GM12878 (cell line): ENCODE results near the gene TOM1L2. TPM values are rescaled to one million over a fixed set of nuclear protein-coding genes. Genes with fewer than 3 reads are reported as not detected.

Experiments used
- ATAC-seq: fragments of 200-7000 bp; cut with Tn5 transposase; 3 replicates; pipeline ENCODE4 v1.9.1; 2020; ENCODE audit warnings: mild to moderate bottlenecking, moderate library complexity
- BruUV-seq: library from RNA; stranded (reverse); fragments of 400-500 nt; replicated peaks from 2 replicates; lab custom pipeline; 2021; lab: Mats Ljungman, UMichigan
- CTCF ChIA-PET: fragments of 300-600 bp; sonication (Branson Sonifier 250); formaldehyde crosslinking; extraction: SDS; loops from one replicate; lab custom pipeline; 2021; ENCODE audit warnings: inconsistent platforms; lab: Yijun Ruan, JAX
- POLR2A ChIA-PET: fragments of 350-600 bp; formaldehyde crosslinking; extraction: SDS; loops from one replicate; lab custom pipeline; 2021; ENCODE audit warnings: inconsistent platforms; lab: Charles Lee
- RAD21 ChIA-PET: fragments of 300-600 bp; sonication (Branson Sonifier 250); formaldehyde crosslinking; loops from one replicate; lab custom pipeline; 2023; ENCODE audit warnings: antibody characterized with exemption; ENCODE audit not compliant: unreplicated experiment; lab: Charles Lee
- SMC1A ChIA-PET: fragments of 300-600 bp; sonication (Branson Sonifier 250); formaldehyde crosslinking; loops from one replicate; lab custom pipeline; 2023; ENCODE audit not compliant: unreplicated experiment, uncharacterized antibody; lab: Charles Lee
- DNase-seq: peaks from one replicate; pipeline ENCODE4 v3.0.0-alpha.2; 2011; ENCODE audit warnings: low read depth, low spot score
- FAIRE-seq: peaks from 3 replicates; lab custom pipeline; 2011; peaks lifted over from hg19 to GRCh38; lab: Jason Lieb, UNC
- H2AFZ ChIP-seq: 2 replicates; pipeline ENCODE4 v1.6.0; 2011; ENCODE audit warnings: low read depth, low read length, control low read depth; ENCODE audit not compliant: control insufficient read depth
- H3K27ac ChIP-seq: 2 replicates; pipeline ENCODE4 v1.5.1; 2011; ENCODE audit warnings: control low read depth; ENCODE audit not compliant: control insufficient read depth, insufficient read depth
- H3K27me3 ChIP-seq, 2 experiments: replicated peaks in 1 of 2; 2 replicates each; pipeline versions ENCODE4 v1.6.0 to v1.6.1; 2011; ENCODE audit warnings: low read length in 1 of 2; ENCODE audit not compliant: control insufficient read depth in 2 of 2, insufficient read depth in 2 of 2
- H3K36me3 ChIP-seq, 2 experiments: 2 replicates each; pipeline ENCODE4 v1.5.1; 2011; ENCODE audit warnings: low read length in 1 of 2; ENCODE audit not compliant: control insufficient read depth in 2 of 2, insufficient read depth in 2 of 2
- H3K4me1 ChIP-seq: 2 replicates; pipeline ENCODE4 v1.6.1; 2011; ENCODE audit warnings: mild to moderate bottlenecking, low read length, moderate library complexity, mixed read lengths; ENCODE audit not compliant: control insufficient read depth, insufficient read depth
- H3K4me2 ChIP-seq: 2 replicates; pipeline ENCODE4 v1.6.0; 2011; ENCODE audit warnings: control low read depth; ENCODE audit not compliant: control insufficient read depth, insufficient read depth
- H3K4me3 ChIP-seq: fragments of 200-600 bp; sonication (generic); 2 replicates; pipeline ENCODE4 v1.5.1; 2016
- H3K79me2 ChIP-seq: 2 replicates; pipeline ENCODE4 v1.6.0; 2011; ENCODE audit warnings: low read length; ENCODE audit not compliant: control insufficient read depth, insufficient read depth
- H3K9ac ChIP-seq: 2 replicates; pipeline ENCODE4 v1.8.0; 2011; ENCODE audit warnings: low read length, control low read depth, mixed read lengths; ENCODE audit not compliant: control insufficient read depth, insufficient read depth
- H3K9me3 ChIP-seq: replicated peaks from 3 replicates; pipeline ENCODE4 v1.5.1; 2011; ENCODE audit warnings: mild to moderate bottlenecking, low read length; ENCODE audit not compliant: control insufficient read depth, insufficient read depth
- H4K20me1 ChIP-seq: 2 replicates; pipeline ENCODE4 v1.6.0; 2011; ENCODE audit not compliant: control insufficient read depth, insufficient read depth
- BHLHE40 ChIP-seq, 2 experiments: fragments of 450-650 bp in 1 of 2; IDR thresholded peaks; 2 replicates each; pipeline ENCODE4 v1.6.1; 2011 to 2017; ENCODE audit warnings: low read depth in 2 of 2, borderline replicate concordance in 1 of 2, improper control_type of control experiment in 1 of 2, low read length in 1 of 2, mild to moderate bottlenecking in 1 of 2
- CBX5 ChIP-seq: sonication (generic); IDR thresholded peaks from 2 replicates; pipeline ENCODE4 v1.6.1; 2016; ENCODE audit warnings: low read depth, moderate library complexity, mild to moderate bottlenecking, inconsistent platforms
- IKZF2 ChIP-seq, 2 experiments: fragments of 450-650 bp; IDR thresholded peaks; 2 replicates each; pipeline ENCODE4 v1.6.1; 2017; ENCODE audit warnings: mild to moderate bottlenecking in 2 of 2, moderate library complexity in 2 of 2
- MTA2 ChIP-seq: fragments of 450-650 bp; IDR thresholded peaks from 2 replicates; pipeline ENCODE4 v1.6.1; 2016; ENCODE audit warnings: low read depth, mild to moderate bottlenecking, moderate library complexity
- NBN ChIP-seq: fragments of 450-650 bp; IDR thresholded peaks from 2 replicates; pipeline ENCODE4 v1.6.1; 2016
- NFXL1 ChIP-seq: fragments of 450-650 bp; IDR thresholded peaks from 2 replicates; pipeline ENCODE4 v1.6.1; 2017; ENCODE audit warnings: antibody characterized with exemption, mild to moderate bottlenecking, borderline replicate concordance
- PAX5 ChIP-seq: IDR thresholded peaks from 2 replicates; pipeline ENCODE4 v1.6.1; 2011; ENCODE audit warnings: low read depth, low read length, borderline replicate concordance
- RAD21 ChIP-seq: IDR thresholded peaks from 2 replicates; pipeline ENCODE4 v1.6.1; 2011; ENCODE audit warnings: mild to moderate bottlenecking, low read depth, low read length, moderate library complexity; ENCODE audit not compliant: insufficient read depth
- RCOR1 ChIP-seq: conservative IDR thresholded peaks from 2 replicates; pipeline ENCODE4 v1.6.1; 2012; ENCODE audit warnings: low read depth, low read length, improper control_type of control experiment
- RELA ChIP-seq: fragments of 450-650 bp; IDR thresholded peaks from 2 replicates; pipeline ENCODE4 v1.8.0; 2014; ENCODE audit warnings: borderline replicate concordance; ENCODE audit not compliant: partially characterized antibody
- TBL1XR1 ChIP-seq: IDR thresholded peaks from 2 replicates; pipeline ENCODE4 v1.6.1; 2012; ENCODE audit warnings: low read depth, low read length, improper control_type of control experiment
- ZNF622 ChIP-seq: fragments of 450-650 bp; IDR thresholded peaks from 2 replicates; pipeline ENCODE4 v1.6.1; 2017; ENCODE audit warnings: mild to moderate bottlenecking, inconsistent platforms
- WGBS: methylation state at CpG from one replicate; pipeline ENCODE4 v1.1.6; 2016; ENCODE audit warnings: low lambda C conversion rate; ENCODE audit not compliant: insufficient replicate concordance, insufficient coverage; ENCODE audit errors: missing lambda C conversion rate; 5-methylcytosine and 5-hydroxymethylcytosine counted together
- in situ Hi-C: fragments of 300-500 bp; cut with MboI; formaldehyde crosslinking; loops from 9 replicates; pipeline ENCODE4 v1.14.3; 2018; ENCODE audit warnings: mixed read lengths
- intact Hi-C: fragments of 100-400 bp; cut with micrococcal nuclease; formaldehyde crosslinking; loops from one replicate; pipeline ENCODE4 v1.14.2; 2022; ENCODE audit not compliant: unreplicated experiment
- polyA plus RNA-seq, 11 experiments: library from polyadenylated mRNA; depleted of rRNA in 4 of 11; unstranded in 6 of 11; stranded (reverse) in 5 of 11; fragments of >200 nt; fragmentation: Nextera tagmentation in 4 of 11; fragmentation: Illumina TruSeq in 1 of 11; extraction: Ambion mirVana in 4 of 11; extraction: Trizol in 1 of 11; gene quantifications; 1 replicate in 1 of 11; 2 replicates in 10 of 11; pipeline versions ENCODE4 v1.2.1 to v1.2.3, GENCODE V29; 2011 to 2016; ENCODE audit warnings: inconsistent platforms in 2 of 11, missing spikeins in 2 of 11, low read depth in 1 of 11
- total RNA-seq, 4 experiments: library from RNA; depleted of rRNA in 3 of 4; stranded (reverse); fragments of >200 nt in 3 of 4; fragmentation: Illumina TruSeq in 1 of 4; extraction: Trizol in 1 of 4; gene quantifications; 2 replicates each; pipeline versions ENCODE4 v1.2.1 to v1.2.3, GENCODE V29; 2013 to 2021
- TF ChIP-seq, protein P1 (sequence below): fragments of 450-650 bp; IDR thresholded peaks from 2 replicates; pipeline ENCODE4 v1.6.1; 2017; ENCODE audit warnings: mild to moderate bottlenecking, low read depth, inconsistent platforms; ENCODE audit not compliant: poor library complexity, severe bottlenecking
- TF ChIP-seq, protein P2 (sequence below): IDR thresholded peaks from 2 replicates; pipeline ENCODE4 v1.6.1; 2011; ENCODE audit warnings: borderline replicate concordance, low read depth, mild to moderate bottlenecking, moderate library complexity, mixed read lengths, low read length; ENCODE audit not compliant: insufficient read depth; ENCODE audit errors: extremely low read length
- TF ChIP-seq, protein P3 (sequence below): IDR thresholded peaks from 2 replicates; pipeline ENCODE4 v1.6.1; 2011; ENCODE audit warnings: borderline replicate concordance, low read depth, mild to moderate bottlenecking, moderate library complexity, low read length; ENCODE audit not compliant: insufficient read depth, poor library complexity, severe bottlenecking
- TF ChIP-seq, protein P4 (sequence below): fragments of 450-650 bp; formaldehyde crosslinking; IDR thresholded peaks from 2 replicates; pipeline ENCODE4 v1.5.0; 2022; ENCODE audit warnings: mild to moderate bottlenecking, missing genetic modification characterization

Gene TOM1L2
- total and polyA plus RNA-seq, 10 of the 15 experiments (the other 5 are each of a cell fraction or from before 2014, with no cell fraction given) = 0.19 to 19.2 (median 8.1) TPM

DNA sequence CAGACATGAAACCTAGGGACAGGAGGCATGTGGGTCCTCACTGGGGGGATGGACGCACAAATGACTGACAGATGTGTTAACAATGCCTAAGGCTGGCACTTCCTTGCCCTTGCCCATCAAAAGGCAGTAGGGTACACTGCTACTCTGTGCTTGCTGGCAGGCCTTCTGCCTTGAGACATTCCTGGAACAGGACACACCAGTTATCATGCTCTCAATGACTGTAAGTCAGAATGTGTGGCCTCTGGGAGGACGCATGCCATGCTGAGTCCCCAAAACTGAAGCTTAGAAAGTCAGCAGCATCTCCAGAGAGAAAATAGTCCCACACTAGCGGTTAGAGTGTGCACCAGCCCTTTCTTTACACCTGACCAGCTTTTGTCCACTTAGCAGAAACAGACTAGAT lies 119.3 kb downstream of the TOM1L2 start:
- no peak overlapping the region for H3K4me2 ChIP-seq
- SMC1A ChIA-PET = interaction anchor here (1.5 to 4.6 kb wide), 2 partner anchors 18 to 161 kb away, joined by 5 to 28 read pairs; partner anchors contain the start of gene SREBF1
- no peak for TF ChIP-seq BHLHE40 (IDR thresholded peaks at IDR 0.05; ENCODE audit: borderline replicate concordance in 1 of 2, low read depth in 2 of 2, low read length in 1 of 2)
- no peak for TF ChIP-seq TBL1XR1
- TF ChIP-seq PAX5 = no peak
- TF ChIP-seq, protein P1, sequence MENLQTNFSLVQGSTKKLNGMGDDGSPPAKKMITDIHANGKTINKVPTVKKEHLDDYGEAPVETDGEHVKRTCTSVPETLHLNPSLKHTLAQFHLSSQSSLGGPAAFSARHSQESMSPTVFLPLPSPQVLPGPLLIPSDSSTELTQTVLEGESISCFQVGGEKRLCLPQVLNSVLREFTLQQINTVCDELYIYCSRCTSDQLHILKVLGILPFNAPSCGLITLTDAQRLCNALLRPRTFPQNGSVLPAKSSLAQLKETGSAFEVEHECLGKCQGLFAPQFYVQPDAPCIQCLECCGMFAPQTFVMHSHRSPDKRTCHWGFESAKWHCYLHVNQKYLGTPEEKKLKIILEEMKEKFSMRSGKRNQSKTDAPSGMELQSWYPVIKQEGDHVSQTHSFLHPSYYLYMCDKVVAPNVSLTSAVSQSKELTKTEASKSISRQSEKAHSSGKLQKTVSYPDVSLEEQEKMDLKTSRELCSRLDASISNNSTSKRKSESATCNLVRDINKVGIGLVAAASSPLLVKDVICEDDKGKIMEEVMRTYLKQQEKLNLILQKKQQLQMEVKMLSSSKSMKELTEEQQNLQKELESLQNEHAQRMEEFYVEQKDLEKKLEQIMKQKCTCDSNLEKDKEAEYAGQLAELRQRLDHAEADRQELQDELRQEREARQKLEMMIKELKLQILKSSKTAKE = no peak
- no peak for TF ChIP-seq RELA
- no peak for TF ChIP-seq RCOR1
- TF ChIP-seq ZNF622 = no peak
- TF ChIP-seq, protein P2, sequence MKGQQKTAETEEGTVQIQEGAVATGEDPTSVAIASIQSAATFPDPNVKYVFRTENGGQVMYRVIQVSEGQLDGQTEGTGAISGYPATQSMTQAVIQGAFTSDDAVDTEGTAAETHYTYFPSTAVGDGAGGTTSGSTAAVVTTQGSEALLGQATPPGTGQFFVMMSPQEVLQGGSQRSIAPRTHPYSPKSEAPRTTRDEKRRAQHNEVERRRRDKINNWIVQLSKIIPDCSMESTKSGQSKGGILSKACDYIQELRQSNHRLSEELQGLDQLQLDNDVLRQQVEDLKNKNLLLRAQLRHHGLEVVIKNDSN = no peak
- TF ChIP-seq, protein P3, sequence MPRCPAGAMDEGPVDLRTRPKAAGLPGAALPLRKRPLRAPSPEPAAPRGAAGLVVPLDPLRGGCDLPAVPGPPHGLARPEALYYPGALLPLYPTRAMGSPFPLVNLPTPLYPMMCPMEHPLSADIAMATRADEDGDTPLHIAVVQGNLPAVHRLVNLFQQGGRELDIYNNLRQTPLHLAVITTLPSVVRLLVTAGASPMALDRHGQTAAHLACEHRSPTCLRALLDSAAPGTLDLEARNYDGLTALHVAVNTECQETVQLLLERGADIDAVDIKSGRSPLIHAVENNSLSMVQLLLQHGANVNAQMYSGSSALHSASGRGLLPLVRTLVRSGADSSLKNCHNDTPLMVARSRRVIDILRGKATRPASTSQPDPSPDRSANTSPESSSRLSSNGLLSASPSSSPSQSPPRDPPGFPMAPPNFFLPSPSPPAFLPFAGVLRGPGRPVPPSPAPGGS = no peak
- TF ChIP-seq CBX5 = no peak
- TF ChIP-seq RAD21 = no peak
- TF ChIP-seq MTA2 = no peak
- TF ChIP-seq, protein P4, sequence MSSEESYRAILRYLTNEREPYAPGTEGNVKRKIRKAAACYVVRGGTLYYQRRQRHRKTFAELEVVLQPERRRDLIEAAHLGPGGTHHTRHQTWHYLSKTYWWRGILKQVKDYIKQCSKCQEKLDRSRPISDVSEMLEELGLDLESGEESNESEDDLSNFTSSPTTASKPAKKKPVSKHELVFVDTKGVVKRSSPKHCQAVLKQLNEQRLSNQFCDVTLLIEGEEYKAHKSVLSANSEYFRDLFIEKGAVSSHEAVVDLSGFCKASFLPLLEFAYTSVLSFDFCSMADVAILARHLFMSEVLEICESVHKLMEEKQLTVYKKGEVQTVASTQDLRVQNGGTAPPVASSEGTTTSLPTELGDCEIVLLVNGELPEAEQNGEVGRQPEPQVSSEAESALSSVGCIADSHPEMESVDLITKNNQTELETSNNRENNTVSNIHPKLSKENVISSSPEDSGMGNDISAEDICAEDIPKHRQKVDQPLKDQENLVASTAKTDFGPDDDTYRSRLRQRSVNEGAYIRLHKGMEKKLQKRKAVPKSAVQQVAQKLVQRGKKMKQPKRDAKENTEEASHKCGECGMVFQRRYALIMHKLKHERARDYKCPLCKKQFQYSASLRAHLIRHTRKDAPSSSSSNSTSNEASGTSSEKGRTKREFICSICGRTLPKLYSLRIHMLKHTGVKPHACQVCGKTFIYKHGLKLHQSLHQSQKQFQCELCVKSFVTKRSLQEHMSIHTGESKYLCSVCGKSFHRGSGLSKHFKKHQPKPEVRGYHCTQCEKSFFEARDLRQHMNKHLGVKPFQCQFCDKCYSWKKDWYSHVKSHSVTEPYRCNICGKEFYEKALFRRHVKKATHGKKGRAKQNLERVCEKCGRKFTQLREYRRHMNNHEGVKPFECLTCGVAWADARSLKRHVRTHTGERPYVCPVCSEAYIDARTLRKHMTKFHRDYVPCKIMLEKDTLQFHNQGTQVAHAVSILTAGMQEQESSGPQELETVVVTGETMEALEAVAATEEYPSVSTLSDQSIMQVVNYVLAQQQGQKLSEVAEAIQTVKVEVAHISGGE (CRISPR knock-in tag) = no peak
- no peak for TF ChIP-seq NFXL1
- no peak for TF ChIP-seq IKZF2 (IDR thresholded peaks at IDR 0.05)
- no peak for TF ChIP-seq NBN
- TF ChIP-seq, all 136 proteins: peak for 0
- ChIA-PET CTCF (interaction anchor here (1.1 to 10.6 kb wide), 5 partner anchors 12 to 189 kb away, joined by 3 to 86 read pairs (median 5); no protein-coding TSS in a partner anchor), RAD21 (no interaction called here), POLR2A (interaction anchor here (1.2 kb wide), 1 partner anchor 12 kb away, joined by 4 read pairs; no protein-coding TSS in a partner anchor)
- H3K9me3 ChIP-seq = no peaks in the 10 kb centered on the region
- H3K27ac ChIP-seq = no peak overlapping the region
- H4K20me1 ChIP-seq = no peaks in the 10 kb centered on the region
- DNase-seq (no peak), ATAC-seq (no peak), FAIRE-seq (no peak)
- H3K4me3 ChIP-seq = no peak overlapping the region
- no peak overlapping the region for H2AFZ ChIP-seq
- 79% methylated on average over 3 of the region's 3 CpGs for WGBS
- H3K9ac ChIP-seq = no peak overlapping the region
- H3K79me2 ChIP-seq = no peaks in the 10 kb centered on the region
- H3K36me3 ChIP-seq = no peaks in the 10 kb centered on the region
- in situ Hi-C loops = no loop called here
- H3K4me1 ChIP-seq = peaks cover 27% of the 10 kb centered on the region
- intact Hi-C loops = no loop called here
- H3K27me3 ChIP-seq = no peaks in the 10 kb centered on the region
- no TSS peak for BruUV-seq
